Psoas muscle (tissue), 8 donors: ENCODE measurements around the gene KRTAP5-11. TPM values are rescaled to one million over a fixed set of nuclear protein-coding genes. Genes with fewer than 3 reads are reported as not detected.
"Not testable (repeated sequence)": the region's sequence is repeated elsewhere in the genome, so short reads cannot be mapped to it uniquely, and the experiment has no call there.

Experiments
- ATAC-seq, 4 donors: fragments of 200-7000 bp; cut with Tn5 transposase; one replicate each; pipeline ENCODE4 v1.9.1; 2020; ENCODE audit warnings: moderate library complexity in 3 of 4, mild to moderate bottlenecking in 2 of 4
- DNase-seq, 2 donors: peaks; one replicate each; pipeline ENCODE4 v3.0.0-alpha.2; 2020
- H3K27ac ChIP-seq: fragments of 200-600 bp; one replicate; pipeline ENCODE4 v1.8.0; 2022
- H3K27me3 ChIP-seq, 3 donors: fragments of 200-600 bp in 1 of 3; one replicate each; pipeline versions ENCODE4 v1.6.1 to v1.8.0; 2013 to 2022; ENCODE audit warnings: low read length in 2 of 3, mild to moderate bottlenecking in 2 of 3, moderate library complexity in 1 of 3; ENCODE audit not compliant: insufficient read depth in 3 of 3
- H3K36me3 ChIP-seq, 2 donors: fragments of 200-600 bp in 1 of 2; one replicate each; pipeline versions ENCODE4 v1.6.1 to v1.8.0; 2013 to 2022; ENCODE audit warnings: low read depth in 1 of 2, mild to moderate bottlenecking in 1 of 2, moderate library complexity in 1 of 2; ENCODE audit not compliant: insufficient read depth in 1 of 2
- H3K4me1 ChIP-seq: fragments of 200-600 bp; one replicate; pipeline ENCODE4 v1.8.0; 2022
- H3K4me3 ChIP-seq: fragments of 200-600 bp; one replicate; pipeline ENCODE4 v1.8.0; 2022; ENCODE audit warnings: mild to moderate bottlenecking
- H3K9me3 ChIP-seq: fragments of 200-600 bp; one replicate; pipeline ENCODE4 v1.8.0; 2022
- CTCF ChIP-seq: fragments of 200-600 bp; IDR thresholded peaks from one replicate; pipeline ENCODE4 v1.8.0; 2022; ENCODE audit warnings: antibody characterized with exemption
- WGBS, 3 donors: extraction: QIAGEN DNeasy Blood & Tissue Kit; methylation state at CpG; one replicate each; pipeline versions ENCODE4 v1.1.6 to v1.1.7; 2013; 5-methylcytosine and 5-hydroxymethylcytosine counted together
- intact Hi-C, 2 donors: fragments of 100-400 bp; cut with DNase I; formaldehyde crosslinking; loops; one replicate each; pipeline versions ENCODE4 v1.11.0 to v1.14.2; 2022
- polyA plus RNA-seq, 3 donors: library from polyadenylated mRNA; stranded (reverse); fragments of 200-250 nt; gene quantifications; one replicate each; pipeline ENCODE4 v1.2.3, GENCODE V29; 2013
- total RNA-seq, 4 donors: library from RNA; stranded (reverse); fragmentation: NEBNext Ultra II Directional in 2 of 4; extraction: Animal tissue kit (Norgen Biotek cat#: 25700) in 2 of 4; gene quantifications; one replicate each; pipeline versions ENCODE4 v1.2.1 to v1.2.4, GENCODE V29; 2021 to 2023
- donor health status: healthy with polysubstance abuse.
- donor health status: DM: no; HTN: no; CAD: no; lungs with moderate emphysema.
- donor health status: Bipolar disorder and iron deficiency.
- donor health status: healthy.
- donor health status: DM: yes; HTN: yes; CAD: no.
- donor health status: DM: no; HTN: no; CAD: no.
- donor health status: DM: no; HTN: no; CAD: no.
- donor health status: DM: yes; HTN: yes; CAD: no.

KRTAP5-11 gene
- total and polyA plus RNA-seq, 7 donors: not detected

- peaks cover 0 to 2% (median 0%) of the 10 kb centered on the region in 3 donors for H3K27me3 ChIP-seq
- 87 to 90% (median 87%) methylated on average over 4 of the region's 4 CpGs for WGBS, 3 donors
- TF ChIP-seq CTCF: no peak
Measured at GRCh38 chr11:71575723-71576424, 6.8 kb downstream of the KRTAP5-11 start.

GRCh38 chr11:71574418-71574817, 8.3 kb downstream of the KRTAP5-11 start:
- no peaks in the 10 kb centered on the region for H3K4me1 ChIP-seq
- H3K27me3 ChIP-seq: peaks cover 0 to 2% (median 0%) of the 10 kb centered on the region in 3 donors
- H3K9me3 ChIP-seq: no peaks in the 10 kb centered on the region
- no peak for TF ChIP-seq CTCF
- no peak overlapping the region for H3K4me3 ChIP-seq
- ATAC-seq (no peak), DNase-seq (no peak)
- H3K36me3 ChIP-seq: no peaks in the 10 kb centered on the region
- WGBS, 3 donors: 67 to 73% (median 70%) methylated on average over 5 of the region's 5 CpGs
- no peak overlapping the region for H3K27ac ChIP-seq
- intact Hi-C loops: no loop called here

More at GRCh38 chr11:71575723-71576424, 6.8 kb downstream of the KRTAP5-11 start:
- no peaks in the 10 kb centered on the region for H3K4me1 ChIP-seq
- H3K4me3 ChIP-seq: no peak overlapping the region
- intact Hi-C loops: no loop called here
- no peaks in the 10 kb centered on the region for H3K9me3 ChIP-seq
- no peak for ATAC-seq
- H3K36me3 ChIP-seq: no peaks in the 10 kb centered on the region
- no peak for DNase-seq
- no peak overlapping the region for H3K27ac ChIP-seq

- Histone ChIP-seq H3K4me3 (no peak overlapping the region), H3K9me3 (no peaks in the 10 kb centered on the region), H3K27ac (no peak overlapping the region), H3K27me3 (peaks cover 0 to 2% (median 0%) of the 10 kb centered on the region in 3 donors), H3K4me1 (no peaks in the 10 kb centered on the region), H3K36me3 (no peaks in the 10 kb centered on the region)
- WGBS, 3 donors: 80 to 87% (median 81%) methylated on average over 11 of the region's 11 CpGs
- TF ChIP-seq CTCF: no peak
- intact Hi-C loops: no loop called here
- no peak for ATAC-seq
- DNase-seq: no peak
Measured at GRCh38 chr11:71572811-71573210, 9.9 kb downstream of the KRTAP5-11 start.

GRCh38 chr11:71571101-71571850, 11.4 kb downstream of the KRTAP5-11 start:
- H3K27ac ChIP-seq, H3K27me3 ChIP-seq, H3K9me3 ChIP-seq, DNase-seq, intact Hi-C loops, ATAC-seq, H3K4me3 ChIP-seq, H3K4me1 ChIP-seq, H3K36me3 ChIP-seq: not testable (repeated sequence)
- WGBS, 3 donors: 85 to 88% (median 87%) methylated on average over 36 to 37 of the region's 39 CpGs

- TF ChIP-seq CTCF: no peak
- Histone ChIP-seq H3K4me1 (no peaks in the 10 kb centered on the region), H3K9me3 (no peaks in the 10 kb centered on the region), H3K36me3 (no peaks in the 10 kb centered on the region), H3K4me3 (no peak overlapping the region), H3K27me3 (peaks cover 0 to 10% (median 3%) of the 10 kb centered on the region in 3 donors), H3K27ac (no peak overlapping the region)
- intact Hi-C loops: no loop called here
- ATAC-seq (peak in 3 of 4 donors; percentile 35 to 48 (median 44)), DNase-seq (no peak)
- WGBS, 3 donors: 37 to 55% (median 39%) methylated on average over 8 of the region's 8 CpGs
Measured at GRCh38 chr11:71568704-71569349, 13.8 kb downstream of the KRTAP5-11 start.

GRCh38 chr11:71567633-71568032, 15.0 kb downstream of the KRTAP5-11 start:
- intact Hi-C loops, H3K36me3 ChIP-seq, ATAC-seq, H3K4me1 ChIP-seq, H3K4me3 ChIP-seq, H3K27ac ChIP-seq, H3K9me3 ChIP-seq, DNase-seq: not testable (repeated sequence)
- WGBS, 3 donors: 74 to 84% (median 83%) methylated on average over 8 of the region's 8 CpGs
- peaks cover 0 to 20% (median 3%) of the 10 kb centered on the region in 3 donors for H3K27me3 ChIP-seq
